Body of pancreas (tissue), 4 donors: Measurements from ENCODE around the gene MELTF. TPM values are rescaled to one million over a fixed set of nuclear protein-coding genes. Genes with fewer than 3 reads are reported as not detected.

Experiments
- ATAC-seq: fragments of 150-250 bp; one replicate; pipeline ENCODE4 v1.9.1; 2016
- DNase-seq, 4 donors: peaks; one replicate each; pipeline ENCODE4 v3.0.0-alpha.2; 2019
- H3K27ac ChIP-seq, 4 donors: fragments of 200-600 bp; sonication (generic); 1 replicate in 3 of 4; 2 replicates in 1 of 4; pipeline versions ENCODE4 v1.5.1 to v1.6.1; 2016 to 2019; ENCODE audit warnings: mild to moderate bottlenecking in 1 of 4, mixed read lengths in 1 of 4, moderate library complexity in 1 of 4
- H3K27me3 ChIP-seq, 2 donors: fragments of 200-600 bp; sonication (generic); one replicate each; pipeline ENCODE4 v1.6.0; 2016; ENCODE audit warnings: mild to moderate bottlenecking in 1 of 2
- H3K36me3 ChIP-seq, 2 donors: fragments of 200-600 bp; sonication (generic); replicated peaks in 1 of 2; 2 replicates each; pipeline ENCODE4 v1.5.1; 2016; ENCODE audit warnings: low read depth in 2 of 2; ENCODE audit not compliant: insufficient read depth in 1 of 2
- H3K4me1 ChIP-seq: fragments of 200-600 bp; sonication (generic); one replicate; pipeline ENCODE4 v1.6.0; 2016
- H3K4me3 ChIP-seq, 2 donors: fragments of 200-600 bp; sonication (generic); 1 replicate in 1 of 2; 2 replicates in 1 of 2; pipeline ENCODE4 v1.5.1; 2016 to 2019
- H3K9me3 ChIP-seq, 3 donors: fragments of 200-600 bp; sonication (generic); 1 replicate in 2 of 3; 2 replicates in 1 of 3; pipeline ENCODE4 v1.5.1; 2016
- POLR2A ChIP-seq, 3 donors: fragments of 450-650 bp; IDR thresholded peaks; one replicate each; pipeline ENCODE4 v1.6.1; 2016; ENCODE audit warnings: antibody characterized with exemption in 3 of 3, mild to moderate bottlenecking in 2 of 3
- WGBS, 2 donors: methylation state at CpG; one replicate each; pipeline ENCODE4 v1.1.5; 2017; 5-methylcytosine and 5-hydroxymethylcytosine counted together
- intact Hi-C: fragments of 100-400 bp; cut with DNase I; formaldehyde crosslinking; loops from one replicate; pipeline ENCODE4 v1.15.1; 2023
- total RNA-seq, 2 donors: library from RNA; depleted of rRNA; stranded (reverse); fragments of >200 nt; gene quantifications; one replicate each; pipeline ENCODE4 v1.1.0, GENCODE V29; 2016
- TF ChIP-seq, protein P1 (sequence below), 7 experiments: fragments of 450-650 bp in 4 of 7; fragments of 200-600 bp in 3 of 7; sonication (generic) in 3 of 7; IDR thresholded peaks; one replicate each; pipeline ENCODE4 v1.5.1; 2016 to 2019; ENCODE audit warnings: antibody characterized with exemption in 7 of 7

Gene MELTF
- total RNA-seq, 2 donors from 2014 or later: 4.9 to 6.6 TPM

- intact Hi-C loops: no loop called here
- Histone ChIP-seq H3K27ac (peak overlapping the region; percentile 79 to 83 (median 80)), H3K4me1 (peaks cover 17% of the 10 kb centered on the region), H3K36me3 (no peaks in the 10 kb centered on the region), H3K4me3 (peak overlapping the region in 1 of 2 donors; percentile 28), H3K9me3 (no peaks in the 10 kb centered on the region), H3K27me3 (no peaks in the 10 kb centered on the region)
- WGBS, 2 donors: 1% methylated on average over 82 of the region's 113 CpGs; no CpG with 5 or more reads in 1 of the 2 donors
- DNase-seq (peak; percentile 89 to 90 (median 90)), ATAC-seq (peak; percentile 92)
- TF ChIP-seq, protein P1, sequence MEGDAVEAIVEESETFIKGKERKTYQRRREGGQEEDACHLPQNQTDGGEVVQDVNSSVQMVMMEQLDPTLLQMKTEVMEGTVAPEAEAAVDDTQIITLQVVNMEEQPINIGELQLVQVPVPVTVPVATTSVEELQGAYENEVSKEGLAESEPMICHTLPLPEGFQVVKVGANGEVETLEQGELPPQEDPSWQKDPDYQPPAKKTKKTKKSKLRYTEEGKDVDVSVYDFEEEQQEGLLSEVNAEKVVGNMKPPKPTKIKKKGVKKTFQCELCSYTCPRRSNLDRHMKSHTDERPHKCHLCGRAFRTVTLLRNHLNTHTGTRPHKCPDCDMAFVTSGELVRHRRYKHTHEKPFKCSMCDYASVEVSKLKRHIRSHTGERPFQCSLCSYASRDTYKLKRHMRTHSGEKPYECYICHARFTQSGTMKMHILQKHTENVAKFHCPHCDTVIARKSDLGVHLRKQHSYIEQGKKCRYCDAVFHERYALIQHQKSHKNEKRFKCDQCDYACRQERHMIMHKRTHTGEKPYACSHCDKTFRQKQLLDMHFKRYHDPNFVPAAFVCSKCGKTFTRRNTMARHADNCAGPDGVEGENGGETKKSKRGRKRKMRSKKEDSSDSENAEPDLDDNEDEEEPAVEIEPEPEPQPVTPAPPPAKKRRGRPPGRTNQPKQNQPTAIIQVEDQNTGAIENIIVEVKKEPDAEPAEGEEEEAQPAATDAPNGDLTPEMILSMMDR (IDR thresholded peaks at IDR 0.05): peak; percentile 43 to 83 (median 73)
- TF ChIP-seq POLR2A (IDR thresholded peaks at IDR 0.05): peak in 2 of 3 donors; percentile 9 to 33
These were observed 26.7 kb downstream of the MELTF start for GRCh38 chr3:197002701-197003454.

DNA sequence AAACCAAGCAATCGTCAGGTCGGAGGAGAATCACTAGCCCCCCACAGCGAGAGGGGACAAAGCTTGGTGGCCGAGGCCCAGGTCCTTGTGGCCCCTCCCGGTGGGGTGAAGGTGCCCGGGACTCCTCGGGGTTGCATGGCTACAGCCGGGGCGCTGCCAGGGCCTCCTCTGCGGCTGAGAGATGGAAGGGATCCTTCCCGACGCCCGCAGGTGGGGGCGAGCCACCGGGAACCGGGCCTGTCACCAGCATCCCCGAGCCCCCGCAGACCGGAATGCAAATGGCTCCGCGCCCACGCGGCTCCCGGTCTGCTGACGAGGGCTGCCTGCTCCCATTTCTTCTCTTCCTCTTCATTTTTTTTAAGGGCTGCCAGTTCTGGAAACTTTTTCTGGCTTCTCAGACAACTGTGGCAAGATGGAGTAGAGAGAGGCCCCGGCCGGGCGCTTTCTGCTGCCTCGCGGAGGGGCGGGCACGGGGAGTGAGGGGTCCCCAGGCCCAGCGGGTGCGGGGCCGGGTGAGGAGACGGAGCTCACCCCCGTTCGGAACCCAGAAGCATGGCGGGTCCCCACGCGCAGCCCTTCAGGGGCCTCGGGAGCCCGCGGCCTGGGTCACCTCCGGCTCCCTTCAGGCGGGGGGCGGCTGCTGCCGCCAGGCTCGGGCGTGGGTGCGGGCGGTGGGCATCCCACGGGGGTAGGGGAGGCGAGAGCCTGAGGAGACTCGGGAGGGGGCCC, 27.5 kb downstream of the MELTF start:
- intact Hi-C loops: no loop called here
- no peaks in the 10 kb centered on the region for H3K36me3 ChIP-seq
- no peak for TF ChIP-seq POLR2A (IDR thresholded peaks at IDR 0.05)
- TF ChIP-seq, protein P1 (IDR thresholded peaks at IDR 0.05): no peak
- peak overlapping the region; percentile 79 to 83 (median 80) for H3K27ac ChIP-seq
- peak overlapping the region in 1 of 2 donors; percentile 2 for H3K4me3 ChIP-seq
- no peaks in the 10 kb centered on the region for H3K9me3 ChIP-seq
- peaks cover 17% of the 10 kb centered on the region for H3K4me1 ChIP-seq
- 22 to 43% methylated on average over 19 to 49 of the region's 55 CpGs for WGBS, 2 donors
- DNase-seq: peak in 1 of 4 donors; percentile 28
- peak; percentile 13 for ATAC-seq
- H3K27me3 ChIP-seq: no peaks in the 10 kb centered on the region

DNA sequence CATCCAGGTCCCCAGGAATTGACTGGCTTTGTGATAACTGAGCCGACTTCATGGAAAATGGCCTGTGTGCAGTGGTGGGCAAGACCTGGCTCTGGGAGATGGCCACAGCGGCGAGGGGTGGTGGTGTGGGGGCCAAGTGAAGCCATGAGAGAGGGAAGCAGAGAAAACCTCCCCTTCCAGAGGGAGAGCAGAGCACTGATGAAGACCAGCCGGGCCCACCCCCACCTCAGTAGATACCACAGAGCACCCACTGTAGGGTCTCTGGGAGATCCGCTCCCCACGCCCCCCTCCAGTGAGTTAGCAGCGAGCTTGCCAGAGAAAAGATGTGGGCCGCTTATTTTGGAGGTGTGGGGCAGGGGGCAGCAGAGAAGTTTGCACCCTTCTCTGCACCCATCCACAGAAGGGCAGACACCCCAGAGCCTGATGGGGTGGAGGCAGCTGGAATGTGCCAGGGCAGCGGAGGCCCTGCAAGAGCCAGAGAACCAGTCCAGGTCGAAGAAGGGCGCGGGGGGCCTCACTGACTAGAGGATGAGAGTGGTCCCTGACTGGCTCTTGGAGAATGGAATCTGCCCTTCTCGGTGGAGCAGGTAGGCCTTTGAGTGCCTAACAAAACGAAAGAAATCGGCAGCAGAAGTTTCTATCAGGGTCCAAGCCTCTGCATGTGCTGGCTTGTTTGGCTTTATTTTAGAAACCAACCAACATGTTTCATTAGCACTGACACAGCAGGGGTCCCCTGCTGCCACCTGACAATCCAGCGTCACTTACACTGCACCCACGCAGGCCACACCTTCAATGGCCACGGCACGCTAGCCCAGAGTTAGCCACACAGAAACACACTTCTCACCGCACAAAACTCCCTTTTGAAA, 28.3 kb downstream of the MELTF start:
- DNase-seq (peak in 1 of 4 donors; percentile 5), ATAC-seq (no peak)
- Histone ChIP-seq H3K36me3 (no peaks in the 10 kb centered on the region), H3K4me3 (no peak overlapping the region), H3K27ac (no peak overlapping the region), H3K4me1 (peaks cover 17% of the 10 kb centered on the region), H3K9me3 (no peaks in the 10 kb centered on the region), H3K27me3 (no peaks in the 10 kb centered on the region)
- TF ChIP-seq POLR2A (IDR thresholded peaks at IDR 0.05): no peak
- TF ChIP-seq, protein P1 (IDR thresholded peaks at IDR 0.05): no peak
- 96 to 97% methylated on average over 17 to 20 of the region's 20 CpGs for WGBS, 2 donors
- intact Hi-C loops: no loop called here

DNA sequence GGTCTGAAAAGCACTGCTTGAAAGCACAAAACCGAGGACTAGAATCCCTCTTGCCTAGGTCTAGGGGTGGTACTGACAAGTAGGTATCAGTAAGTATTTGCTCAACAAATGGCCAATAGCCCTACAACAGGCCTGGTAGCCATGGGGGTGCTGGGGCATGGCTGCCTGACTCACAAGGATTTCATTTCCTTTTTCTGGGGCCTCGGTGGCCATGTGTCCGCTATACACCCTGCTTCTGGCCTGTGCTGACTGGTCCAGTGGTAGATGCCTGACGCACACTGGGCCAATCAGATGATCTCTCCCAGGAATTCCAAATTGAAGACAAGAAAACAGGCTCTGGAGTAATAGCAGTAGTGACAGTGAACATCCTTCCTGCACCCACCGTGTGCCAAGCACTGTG, 29.4 kb downstream of the MELTF start:
- H3K4me3 ChIP-seq: no peak overlapping the region
- no peak for TF ChIP-seq POLR2A (IDR thresholded peaks at IDR 0.05)
- TF ChIP-seq, protein P1 (IDR thresholded peaks at IDR 0.05): no peak
- no peak overlapping the region for H3K27ac ChIP-seq
- ATAC-seq (no peak), DNase-seq (peak in 1 of 4 donors; percentile 4)
- H3K4me1 ChIP-seq: peaks cover 17% of the 10 kb centered on the region
- H3K9me3 ChIP-seq: no peaks in the 10 kb centered on the region
- intact Hi-C loops: no loop called here
- no peaks in the 10 kb centered on the region for H3K27me3 ChIP-seq
- H3K36me3 ChIP-seq: no peaks in the 10 kb centered on the region
- 92 to 96% methylated on average over 5 of the region's 5 CpGs for WGBS, 2 donors
